ENCODE measurements around the gene KCNA1.
A peak's percentile ranks its signal among the peaks of the same experiment; 100 is the strongest.

Gene KCNA1

GRCh38 chr12:4909734-4910501, at the start of gene KCNA1:
Gene KCNA1 (plus strand): TSS chr12:4909905. CDS start chr12:4911379, 1,474 bp downstream.
- no peaks in the 10 kb centered on the region for H4K20me1 ChIP-seq (ENCODE audit: insufficient read depth, low read length)
- H3K36me3 ChIP-seq (replicated peaks; ENCODE audit: insufficient read depth, low read length), result no peaks in the 10 kb centered on the region
- peak within 1 kb of the TSS; percentile 75 for H3K4me2 ChIP-seq (ENCODE audit: low read depth, low read length)
- H3K27me3 ChIP-seq (replicated peaks; ENCODE audit: insufficient read depth, low read length), result peaks cover 21% of the 10 kb centered on the region
- peak within 1 kb of the TSS; percentile 92 for H2AFZ ChIP-seq (ENCODE audit: low read length)
- peak within 1 kb of the TSS; percentile 74 for H3K4me3 ChIP-seq (ENCODE audit: low read length)
- H3K9me3 ChIP-seq (replicated peaks; ENCODE audit: insufficient read depth, low read length), result no peaks in the 10 kb centered on the region
- no peak within 1 kb of the TSS for H3K9ac ChIP-seq (ENCODE audit: low read length)
- no peaks in the 10 kb centered on the region for H3K79me2 ChIP-seq (ENCODE audit: low read length)
- DNase-seq, result no peak
- no peak within 1 kb of the TSS for H3K27ac ChIP-seq (ENCODE audit: low read length)
- no peaks in the 10 kb centered on the region for H3F3A ChIP-seq (ENCODE audit: insufficient read depth, low read length)
- H3K4me1 ChIP-seq (ENCODE audit: low read length), result no peaks in the 10 kb centered on the region
- H3K9me2 ChIP-seq (replicated peaks; ENCODE audit: insufficient read depth, low read length), result no peaks in the 10 kb centered on the region
- TF ChIP-seq CTCF (IDR thresholded peaks at IDR 0.05; ENCODE audit: low read length), result no peak
- TF ChIP-seq EZH2 (optimal IDR thresholded peaks at IDR 0.05; ENCODE audit: low read depth, low read length), result no peak
- TF ChIP-seq EZH2phosphoT487 (IDR thresholded peaks at IDR 0.05; ENCODE audit: low read length), result no peak

DNA sequence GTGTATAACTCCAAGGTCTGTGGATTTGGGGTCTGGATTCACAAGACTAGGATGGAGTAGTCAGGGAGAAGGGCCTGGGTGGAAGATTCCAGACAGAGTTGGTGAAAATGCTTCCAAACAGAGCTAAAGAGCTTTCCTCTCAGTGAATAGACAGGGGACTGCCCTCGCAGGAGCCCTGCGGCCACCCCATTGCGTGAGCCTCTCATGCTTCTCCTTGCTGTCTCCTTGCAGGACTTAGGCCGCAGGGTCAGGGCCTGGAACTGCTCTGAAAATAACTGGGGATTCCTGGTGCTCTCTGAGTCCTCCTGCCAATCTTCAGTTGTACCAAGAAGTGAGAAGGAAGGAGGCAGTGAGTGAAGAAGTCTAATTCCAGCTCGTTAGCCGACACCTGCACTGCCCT, 49.0 kb upstream of the KCNA1 start:
- DNase-seq, result no peak
- Histone ChIP-seq H3K79me2 (ENCODE audit: low read length) (no peaks in the 10 kb centered on the region), H3K9ac (ENCODE audit: low read length) (no peak overlapping the region), H3K9me3 (replicated peaks; ENCODE audit: insufficient read depth, low read length) (no peaks in the 10 kb centered on the region), H3K27ac (ENCODE audit: low read length) (no peak overlapping the region), H3K4me1 (ENCODE audit: low read length) (peaks cover 20% of the 10 kb centered on the region), H3K27me3 (replicated peaks; ENCODE audit: insufficient read depth, low read length) (no peaks in the 10 kb centered on the region), H4K20me1 (ENCODE audit: insufficient read depth, low read length) (no peaks in the 10 kb centered on the region), H3K4me3 (ENCODE audit: low read length) (no peak overlapping the region), H3F3A (ENCODE audit: insufficient read depth, low read length) (0 out of 2 replicates have a peak, but pooled peaks cover 5% of the 10 kb centered on the region), H3K36me3 (replicated peaks; ENCODE audit: insufficient read depth, low read length) (no peaks in the 10 kb centered on the region), H3K9me2 (replicated peaks; ENCODE audit: insufficient read depth, low read length) (no peaks in the 10 kb centered on the region), H2AFZ (ENCODE audit: low read length) (no peak overlapping the region), H3K4me2 (ENCODE audit: low read depth, low read length) (no peak overlapping the region)
- TF ChIP-seq CTCF (IDR thresholded peaks at IDR 0.05; ENCODE audit: low read length) (no peak), EZH2phosphoT487 (IDR thresholded peaks at IDR 0.05; ENCODE audit: low read length) (no peak), EZH2 (optimal IDR thresholded peaks at IDR 0.05; ENCODE audit: low read depth, low read length) (no peak)

- Histone ChIP-seq H3K9ac (ENCODE audit: low read length) (no peak overlapping the region), H3F3A (ENCODE audit: insufficient read depth, low read length) (0 out of 2 replicates have a peak, but pooled peaks cover 5% of the 10 kb centered on the region), H2AFZ (ENCODE audit: low read length) (no peak overlapping the region), H3K4me1 (ENCODE audit: low read length) (peaks cover 15% of the 10 kb centered on the region), H3K79me2 (ENCODE audit: low read length) (no peaks in the 10 kb centered on the region), H3K4me2 (ENCODE audit: low read depth, low read length) (no peak overlapping the region), H3K9me3 (replicated peaks; ENCODE audit: insufficient read depth, low read length) (no peaks in the 10 kb centered on the region), H3K4me3 (ENCODE audit: low read length) (no peak overlapping the region), H3K27ac (ENCODE audit: low read length) (no peak overlapping the region), H3K9me2 (replicated peaks; ENCODE audit: insufficient read depth, low read length) (no peaks in the 10 kb centered on the region), H4K20me1 (ENCODE audit: insufficient read depth, low read length) (no peaks in the 10 kb centered on the region), H3K36me3 (replicated peaks; ENCODE audit: insufficient read depth, low read length) (no peaks in the 10 kb centered on the region), H3K27me3 (replicated peaks; ENCODE audit: insufficient read depth, low read length) (no peaks in the 10 kb centered on the region)
- DNase-seq, result no peak
- TF ChIP-seq EZH2 (optimal IDR thresholded peaks at IDR 0.05; ENCODE audit: low read depth, low read length) (no peak), CTCF (IDR thresholded peaks at IDR 0.05; ENCODE audit: low read length) (no peak)
Measured at GRCh38 chr12:4862809-4863208, 46.9 kb upstream of the KCNA1 start.
